Measurements from ENCODE around the gene OCIAD2. TPM values are rescaled to one million over a fixed set of nuclear protein-coding genes. Genes with fewer than 3 reads are reported as not detected.
"Not testable (repeated sequence)": the region's sequence is repeated elsewhere in the genome, so short reads cannot be mapped to it uniquely, and the experiment has no call there.

OCIAD2 gene
- polyA plus RNA-seq, 1 experiment, result 55.0 TPM

- Histone ChIP-seq H3K27ac (ENCODE audit: low read depth, low read length) (no peak overlapping the region), H3K9me3 (ENCODE audit: control insufficient read depth, insufficient read depth, low read length) (no peaks in the 10 kb centered on the region), H3K4me3 (ENCODE audit: low read depth, low read length) (no peak overlapping the region), H3K27me3 (ENCODE audit: control insufficient read depth, insufficient read depth, low read length) (no peaks in the 10 kb centered on the region)
- DNase-seq (ENCODE audit: low read depth, low spot score), result no peak
- POLR2A ChIA-PET, result no interaction called here
- CTCF ChIA-PET, result no interaction called here
- TF ChIP-seq CTCF (IDR thresholded peaks at IDR 0.05; ENCODE audit: low read depth, low read length), result no peak
Observed at GRCh38 chr4:48879561-48880442, 26.8 kb downstream of the OCIAD2 start.

DNA sequence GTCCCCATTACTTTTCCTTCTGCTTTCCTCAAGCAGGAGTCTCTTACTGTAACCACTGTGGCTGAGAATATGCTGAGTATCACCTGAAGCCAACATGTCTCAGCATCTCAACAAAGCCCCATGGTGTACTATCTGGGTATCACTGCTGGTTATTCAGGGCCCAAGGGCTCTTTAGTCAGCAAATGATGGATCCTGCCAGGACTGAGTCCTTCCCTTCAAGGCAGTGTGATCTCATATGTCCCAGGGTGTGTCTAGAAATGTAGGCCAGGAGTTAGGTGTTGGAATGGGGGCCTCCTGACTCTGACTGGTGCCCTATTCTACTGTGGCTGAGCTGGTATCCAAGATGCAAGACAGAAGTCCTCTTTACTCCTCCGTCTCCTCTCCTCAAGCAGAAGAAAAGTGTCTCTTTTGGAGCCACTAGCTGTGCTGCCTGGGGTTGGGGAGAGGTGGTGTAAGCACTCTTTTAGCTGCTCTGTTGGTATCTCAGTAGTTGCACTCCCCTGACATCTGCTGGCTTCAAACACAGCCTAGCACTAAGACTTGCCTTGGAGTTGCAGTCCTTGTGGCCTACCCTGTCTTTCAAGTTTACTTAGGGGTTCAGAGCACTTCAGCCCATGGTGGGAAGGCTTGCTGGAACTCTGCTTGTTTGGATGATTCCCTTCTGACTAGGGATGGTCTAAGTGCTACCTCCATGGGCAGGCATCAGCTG lies 28.6 kb downstream of the OCIAD2 start:
- CTCF ChIA-PET, result no interaction called here
- H3K27ac ChIP-seq (ENCODE audit: low read depth, low read length), result no peak overlapping the region
- POLR2A ChIA-PET, result no interaction called here
- H3K4me3 ChIP-seq (ENCODE audit: low read depth, low read length), result no peak overlapping the region
- TF ChIP-seq CTCF (IDR thresholded peaks at IDR 0.05; ENCODE audit: low read depth, low read length), result no peak
- H3K9me3 ChIP-seq (ENCODE audit: control insufficient read depth, insufficient read depth, low read length), result no peaks in the 10 kb centered on the region
- no peak for DNase-seq (ENCODE audit: low read depth, low spot score)
- H3K27me3 ChIP-seq (ENCODE audit: control insufficient read depth, insufficient read depth, low read length), result no peaks in the 10 kb centered on the region

- H3K4me3 ChIP-seq (ENCODE audit: low read depth, low read length); DNase-seq (ENCODE audit: low read depth, low spot score); POLR2A ChIA-PET; H3K27ac ChIP-seq (ENCODE audit: low read depth, low read length); CTCF ChIA-PET; H3K9me3 ChIP-seq (ENCODE audit: control insufficient read depth, insufficient read depth, low read length); H3K27me3 ChIP-seq (ENCODE audit: control insufficient read depth, insufficient read depth, low read length): not testable (repeated sequence)
Observed at GRCh38 chr4:48864696-48865095, 41.9 kb downstream of the OCIAD2 start.

DNA sequence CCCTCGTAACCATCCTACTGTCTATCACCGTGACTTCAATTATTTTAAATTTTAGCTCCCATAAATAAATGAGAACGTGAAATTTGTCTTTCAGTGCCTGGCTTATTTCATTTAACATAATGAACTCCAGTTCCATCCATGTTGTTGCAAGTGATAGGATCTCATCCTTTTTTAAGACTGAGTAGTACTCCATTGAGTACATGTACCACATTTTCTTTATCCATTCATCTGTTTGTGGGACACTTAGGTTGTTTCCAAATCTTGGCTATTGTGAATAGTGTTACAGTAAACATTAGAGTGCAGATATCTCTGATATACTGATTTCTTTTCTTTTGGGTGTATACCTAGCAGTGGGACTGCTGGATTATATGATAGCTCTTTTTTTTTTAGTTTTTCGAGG lies 42.8 kb downstream of the OCIAD2 start:
- Histone ChIP-seq H3K27me3 (ENCODE audit: control insufficient read depth, insufficient read depth, low read length) (no peaks in the 10 kb centered on the region), H3K4me3 (ENCODE audit: low read depth, low read length) (no peak overlapping the region), H3K9me3 (ENCODE audit: control insufficient read depth, insufficient read depth, low read length) (no peaks in the 10 kb centered on the region), H3K27ac (ENCODE audit: low read depth, low read length) (no peak overlapping the region)
- no peak for DNase-seq (ENCODE audit: low read depth, low spot score)
- ChIA-PET POLR2A (no interaction called here), CTCF (no interaction called here)
- no peak for TF ChIP-seq CTCF (IDR thresholded peaks at IDR 0.05; ENCODE audit: low read depth, low read length)

GRCh38 chr4:48862661-48863060 lies 43.9 kb downstream of the OCIAD2 start:
- no peak for TF ChIP-seq CTCF (IDR thresholded peaks at IDR 0.05; ENCODE audit: low read depth, low read length)
- Histone ChIP-seq H3K27me3 (ENCODE audit: control insufficient read depth, insufficient read depth, low read length) (no peaks in the 10 kb centered on the region), H3K4me3 (ENCODE audit: low read depth, low read length) (no peak overlapping the region), H3K27ac (ENCODE audit: low read depth, low read length) (no peak overlapping the region), H3K9me3 (ENCODE audit: control insufficient read depth, insufficient read depth, low read length) (no peaks in the 10 kb centered on the region)
- CTCF ChIA-PET, result no interaction called here
- POLR2A ChIA-PET, result no interaction called here
- no peak for DNase-seq (ENCODE audit: low read depth, low spot score)
